Activated T-helper 1 cell treated with anti-CD3 and anti-CD28 coated beads, Interleukin-2, amount 50 U/mL, for 16 hours (primary cell): ENCODE measurements around the gene ZNF184.
"Not testable (repeated sequence)": the region's sequence is repeated elsewhere in the genome, so short reads cannot be mapped to it uniquely, and the experiment has no call there.

Source experiments
- DNase-seq, 2 donors: peaks; one replicate each; pipeline ENCODE4 v3.0.0-alpha.2; 2020; ENCODE audit warnings: low read depth in 1 of 2, low spot score in 1 of 2

ZNF184 gene

GRCh38 chr6:27426045-27426620 lies 46.8 kb downstream of the ZNF184 start:
- DNase-seq: no peak

GRCh38 chr6:27424851-27425250 lies 48.1 kb downstream of the ZNF184 start:
- DNase-seq: not testable (repeated sequence)

GRCh38 chr6:27422651-27423332 lies 50.1 kb downstream of the ZNF184 start:
- DNase-seq: no peak

- DNase-seq: no peak
Measured at GRCh38 chr6:27419363-27419762, 53.5 kb downstream of the ZNF184 start.

GRCh38 chr6:27415898-27416297 lies 57.0 kb downstream of the ZNF184 start:
- DNase-seq: no peak

DNA sequence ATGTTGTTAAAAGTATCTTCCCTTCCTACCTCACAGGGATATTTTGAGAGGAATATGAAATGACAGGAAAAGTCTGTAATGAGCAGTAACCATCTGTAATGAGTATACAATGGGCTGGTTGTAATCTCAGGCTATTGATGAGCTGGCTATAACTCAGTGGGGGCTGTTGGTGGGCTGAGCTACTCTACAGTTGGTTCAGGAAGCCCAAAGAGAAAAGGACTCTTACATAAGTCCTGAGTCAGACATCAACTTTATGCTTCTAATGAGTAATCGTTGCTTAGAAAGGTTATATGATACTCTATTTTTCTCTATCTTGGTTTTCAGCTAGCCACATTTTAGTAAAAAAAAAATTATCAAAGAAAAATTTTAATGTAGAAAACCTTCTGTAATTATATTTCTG lies 57.9 kb downstream of the ZNF184 start:
- DNase-seq: no peak

DNA sequence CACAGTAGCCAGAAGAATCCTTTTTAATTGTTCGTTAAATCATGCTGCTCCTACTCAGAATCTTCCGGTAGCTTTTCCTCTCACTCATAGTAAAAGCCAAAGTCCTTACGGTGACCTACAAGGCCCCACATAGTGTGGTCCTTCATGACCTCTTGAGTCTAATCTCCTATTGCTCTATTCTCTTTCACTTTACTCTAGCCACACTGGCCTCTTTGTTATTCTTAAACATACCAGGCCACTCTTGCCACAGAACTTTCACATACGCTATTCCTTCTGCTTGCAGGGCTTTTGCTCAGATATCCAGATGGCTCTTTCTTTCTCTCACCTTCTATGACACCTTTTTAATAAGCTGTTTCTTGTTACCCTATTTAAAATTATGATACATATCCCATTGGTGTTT lies 58.6 kb downstream of the ZNF184 start:
- no peak for DNase-seq

DNA sequence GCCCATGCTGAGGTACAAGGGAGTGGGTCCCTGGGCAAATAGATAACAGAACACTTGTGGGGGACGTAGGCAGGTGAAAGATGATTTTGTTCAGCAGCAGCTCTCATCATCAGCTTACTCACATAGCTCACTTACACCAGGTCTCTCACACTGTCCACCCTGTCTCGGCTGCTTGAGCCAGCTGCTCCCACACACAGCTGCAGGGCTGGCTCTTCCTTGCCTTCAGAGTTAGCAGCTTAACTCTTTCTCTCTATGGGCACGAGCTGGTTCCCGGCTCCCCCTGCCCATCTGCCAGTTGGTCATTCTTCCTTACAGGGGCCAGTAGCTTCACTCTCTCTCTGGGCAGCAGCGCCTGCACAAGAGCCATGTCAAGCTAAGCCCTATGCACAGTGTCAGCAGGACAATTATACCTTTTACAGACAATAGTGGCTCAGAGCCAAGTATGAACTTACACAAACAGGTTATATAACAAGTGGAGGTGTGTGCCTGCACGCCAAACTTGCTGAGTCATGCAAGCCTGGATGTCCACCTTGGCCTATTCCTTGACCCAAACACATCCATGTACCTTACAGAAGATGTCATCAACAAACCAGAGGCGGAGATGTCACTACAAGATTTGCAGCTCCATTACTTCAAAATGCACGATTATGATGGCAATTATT lies 65.6 kb downstream of the ZNF184 start:
- no peak for DNase-seq

DNA sequence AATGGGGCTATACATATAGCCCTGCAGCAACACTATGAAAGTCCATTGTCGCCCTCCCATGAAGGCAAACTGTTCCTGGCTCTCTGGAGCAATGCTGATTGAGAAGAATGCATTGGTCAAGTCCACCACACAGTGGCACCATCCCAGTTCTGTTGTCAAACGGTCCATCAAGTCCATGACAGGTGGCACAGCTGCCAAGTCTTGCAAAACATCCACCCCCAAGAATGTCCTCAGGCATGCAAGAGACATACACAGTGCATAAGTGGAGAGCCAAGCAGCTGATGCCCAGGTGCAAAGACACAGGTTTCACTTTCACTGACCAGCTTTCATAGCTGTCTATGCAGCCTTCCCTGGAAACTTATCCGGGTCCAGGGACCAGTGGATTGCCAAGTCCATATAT lies 66.8 kb downstream of the ZNF184 start:
- no peak for DNase-seq

GRCh38 chr6:27400877-27401642 lies 71.8 kb downstream of the ZNF184 start:
- no peak for DNase-seq
